OCI-LY3 (cell line): ENCODE measurements around the gene MS4A14.
A peak's percentile ranks its signal among the peaks of the same experiment; 100 is the strongest.

Experiments used
- H2AFZ ChIP-seq: fragments of 200-600, 300-600 bp; shearing (Covaris generic); 2 replicates; pipeline ENCODE4 v1.6.0; 2014; ENCODE audit warnings: antibody characterized with exemption, low read depth, low read length
- H3K27ac ChIP-seq: fragments of 200-600, 300-600 bp; sonication (generic); 2 replicates; pipeline ENCODE4 v1.5.1; 2014; ENCODE audit warnings: mild to moderate bottlenecking, low read length, moderate library complexity, mixed read lengths
- H3K27me3 ChIP-seq: fragments of 200-600, 300-600 bp; sonication (generic); 2 replicates; pipeline ENCODE4 v1.6.1; 2014; ENCODE audit warnings: low read depth, low read length, mixed read lengths
- H3K36me3 ChIP-seq: fragments of 200-600, 300-600 bp; sonication (generic); replicated peaks from 2 replicates; pipeline ENCODE3; 2014; ENCODE audit warnings: low read depth, low read length, mixed read lengths
- H3K4me1 ChIP-seq: fragments of 300-600, 200-600 bp; sonication (generic); 2 replicates; pipeline ENCODE4 v1.6.1; 2014; ENCODE audit warnings: low read length, mixed read lengths
- H3K4me2 ChIP-seq: fragments of 200-600, 300-600 bp; sonication (generic); 2 replicates; pipeline ENCODE4 v1.6.1; 2014; ENCODE audit warnings: low read length, mixed read lengths
- H3K4me3 ChIP-seq: fragments of 300-600, 200-600 bp; sonication (generic); 2 replicates; pipeline ENCODE4 v1.5.1; 2014; ENCODE audit warnings: antibody characterized with exemption, mild to moderate bottlenecking, low read length, moderate library complexity
- H3K79me2 ChIP-seq: fragments of 300-600, 200-600 bp; shearing (Covaris generic); 2 replicates; pipeline ENCODE4 v1.6.1; 2014; ENCODE audit warnings: mild to moderate bottlenecking, low read length, mixed read lengths
- H3K9ac ChIP-seq: fragments of 300-600, 200-600 bp; shearing (Covaris generic); 2 replicates; pipeline ENCODE4 v1.6.0; 2014; ENCODE audit warnings: mild to moderate bottlenecking, low read length, moderate library complexity
- H3K9me3 ChIP-seq: fragments of 200-600, 300-600 bp; shearing (Covaris generic); 2 replicates; pipeline ENCODE4 v1.6.1; 2014; ENCODE audit warnings: low read length, mixed read lengths; ENCODE audit not compliant: insufficient read depth
- H4K20me1 ChIP-seq: fragments of 200-600, 300-600 bp; sonication (generic); 2 replicates; pipeline ENCODE4 v1.6.1; 2016; ENCODE audit warnings: low read length, mixed read lengths; ENCODE audit not compliant: insufficient read depth
- CTCF ChIP-seq: fragments of 200-600, 300-600 bp; sonication (generic); IDR thresholded peaks from 2 replicates; pipeline ENCODE4 v1.5.1; 2014; ENCODE audit warnings: antibody characterized with exemption, low read length, low read depth
- EZH2phosphoT487 ChIP-seq: fragments of 200-600 bp; shearing (Covaris generic); IDR thresholded peaks from 2 replicates; pipeline ENCODE4 v1.6.1; 2018; ENCODE audit warnings: antibody characterized with exemption, mixed run types, low read depth

Gene MS4A14

GRCh38 chr11:60349990-60350389, 46.3 kb upstream of the MS4A14 start:
- Histone ChIP-seq H3K36me3 (peaks cover 10% of the 10 kb centered on the region), H3K27me3 (no peaks in the 10 kb centered on the region; the same call in 1 of the 2 replicates), H3K4me1 (peaks cover 32% of the 10 kb centered on the region), H3K4me2 (no peak overlapping the region), H3K9ac (no peak overlapping the region), H3K79me2 (no peaks in the 10 kb centered on the region), H3K27ac (no peak overlapping the region), H2AFZ (no peak overlapping the region), H3K9me3 (peaks cover 16% of the 10 kb centered on the region; the same call in 1 of the 2 replicates), H3K4me3 (no peak overlapping the region), H4K20me1 (no peaks in the 10 kb centered on the region)
- TF ChIP-seq EZH2phosphoT487: no peak

- no peak overlapping the region; the same call in 1 of the 2 replicates for H3K27ac ChIP-seq
- H3K9me3 ChIP-seq: peaks cover 49% of the 10 kb centered on the region
Observed at GRCh38 chr11:60357771-60358170, 38.5 kb upstream of the MS4A14 start.

GRCh38 chr11:60360621-60361020, 35.6 kb upstream of the MS4A14 start:
- H3K27ac ChIP-seq: no peak overlapping the region
- H3K4me3 ChIP-seq: no peak overlapping the region
- H3K9me3 ChIP-seq: peaks cover 42% of the 10 kb centered on the region
- no peaks in the 10 kb centered on the region for H4K20me1 ChIP-seq
- H2AFZ ChIP-seq: no peak overlapping the region
- peaks cover 41% of the 10 kb centered on the region for H3K36me3 ChIP-seq
- H3K9ac ChIP-seq: no peak overlapping the region
- no peaks in the 10 kb centered on the region for H3K79me2 ChIP-seq
- TF ChIP-seq CTCF: no peak
- no peak for TF ChIP-seq EZH2phosphoT487
- no peaks in the 10 kb centered on the region for H3K27me3 ChIP-seq
- H3K4me2 ChIP-seq: no peak overlapping the region
- H3K4me1 ChIP-seq: peaks cover 34% of the 10 kb centered on the region

More at GRCh38 chr11:60357771-60358170, 38.5 kb upstream of the MS4A14 start:
- H3K27me3 ChIP-seq: no peaks in the 10 kb centered on the region
- H4K20me1 ChIP-seq: no peaks in the 10 kb centered on the region
- H2AFZ ChIP-seq: no peak overlapping the region
- H3K4me1 ChIP-seq: peaks cover 12% of the 10 kb centered on the region
- TF ChIP-seq CTCF (no peak), EZH2phosphoT487 (no peak)
- H3K4me3 ChIP-seq: no peak overlapping the region
- no peaks in the 10 kb centered on the region for H3K79me2 ChIP-seq
- H3K9ac ChIP-seq: no peak overlapping the region
- H3K4me2 ChIP-seq: peak overlapping the region; percentile 2; the same call in 1 of the 2 replicates
- H3K36me3 ChIP-seq: peaks cover 41% of the 10 kb centered on the region

GRCh38 chr11:60362241-60362640, 34.0 kb upstream of the MS4A14 start:
- Histone ChIP-seq H3K9me3 (peaks cover 43% of the 10 kb centered on the region), H3K36me3 (peaks cover 38% of the 10 kb centered on the region), H3K4me3 (no peak overlapping the region), H3K4me1 (peaks cover 39% of the 10 kb centered on the region), H3K27ac (no peak overlapping the region), H3K27me3 (no peaks in the 10 kb centered on the region), H2AFZ (no peak overlapping the region), H3K79me2 (no peaks in the 10 kb centered on the region), H3K4me2 (no peak overlapping the region), H3K9ac (no peak overlapping the region), H4K20me1 (no peaks in the 10 kb centered on the region)
- TF ChIP-seq EZH2phosphoT487 (no peak), CTCF (no peak)
